Left ventricle myocardium inferior (tissue), 1 donor: Measurements from ENCODE around the gene VPS37B. TPM values are rescaled to one million over a fixed set of nuclear protein-coding genes. Genes with fewer than 3 reads are reported as not detected.
A peak's percentile ranks its signal among the peaks of the same experiment; 100 is the strongest.

Source experiments
- DNase-seq: peaks from one replicate; pipeline ENCODE4 v3.0.0-alpha.2; 2020
- H3K27ac ChIP-seq: fragments of 200-600 bp; replicated peaks from 2 replicates; pipeline ENCODE4 v1.8.0; 2021
- H3K27me3 ChIP-seq: fragments of 200-600 bp; 2 replicates; pipeline ENCODE4 v1.8.0; 2021; ENCODE audit warnings: low read depth
- H3K36me3 ChIP-seq: fragments of 200-600 bp; 2 replicates; pipeline ENCODE4 v1.8.0; 2021
- H3K4me1 ChIP-seq: fragments of 200-600 bp; 2 replicates; pipeline ENCODE4 v1.8.0; 2021
- H3K4me3 ChIP-seq: fragments of 200-600 bp; 2 replicates; pipeline ENCODE4 v1.8.0; 2021; ENCODE audit warnings: mild to moderate bottlenecking, moderate library complexity
- H3K9me3 ChIP-seq: fragments of 200-600 bp; replicated peaks from 2 replicates; pipeline ENCODE4 v1.8.0; 2021
- CTCF ChIP-seq: fragments of 200-600 bp; IDR thresholded peaks from 2 replicates; pipeline ENCODE4 v1.8.0; 2021; ENCODE audit warnings: antibody characterized with exemption, mild to moderate bottlenecking, borderline replicate concordance
- intact Hi-C: fragments of 100-400 bp; cut with micrococcal nuclease; formaldehyde crosslinking; loops from one replicate; pipeline ENCODE4 v1.11.0; 2022
- total RNA-seq: library from RNA; stranded (reverse); fragmentation: NEBNext Ultra II Directional; extraction: Animal tissue kit (Norgen Biotek cat#: 25700); gene quantifications from one replicate; pipeline ENCODE4 v1.2.1, GENCODE V29; 2021
- donor health status: DM: no; HTN: yes; CAD: no; lungs with severe emphysema.

Gene VPS37B
- total RNA-seq, 1 donor from 2014 or later: 13.3 TPM

GRCh38 chr12:122846622-122847515, 49.1 kb downstream of the VPS37B start:
- DNase-seq: no peak
- intact Hi-C loops: no loop called here
- peaks cover 75% of the 10 kb centered on the region for H3K4me1 ChIP-seq

GRCh38 chr12:122845865-122846621, 49.9 kb downstream of the VPS37B start:
- H3K36me3 ChIP-seq: no peaks in the 10 kb centered on the region
- H3K4me3 ChIP-seq: no peak overlapping the region
- peaks cover 75% of the 10 kb centered on the region for H3K4me1 ChIP-seq
- no peak for TF ChIP-seq CTCF
- no peak overlapping the region for H3K27ac ChIP-seq
- intact Hi-C loops: no loop called here
- no peaks in the 10 kb centered on the region for H3K9me3 ChIP-seq
- DNase-seq: no peak
- no peaks in the 10 kb centered on the region for H3K27me3 ChIP-seq

More at GRCh38 chr12:122846622-122847515, 49.1 kb downstream of the VPS37B start:
- no peaks in the 10 kb centered on the region for H3K9me3 ChIP-seq
- no peak for TF ChIP-seq CTCF
- no peaks in the 10 kb centered on the region for H3K27me3 ChIP-seq
- H3K27ac ChIP-seq: no peak overlapping the region
- H3K36me3 ChIP-seq: no peaks in the 10 kb centered on the region
- H3K4me3 ChIP-seq: no peak overlapping the region

- H3K27me3 ChIP-seq: no peaks in the 10 kb centered on the region
- intact Hi-C loops: no loop called here
- TF ChIP-seq CTCF: no peak
- peak overlapping the region; percentile 8 for H3K27ac ChIP-seq
- H3K4me1 ChIP-seq: peaks cover 79% of the 10 kb centered on the region
- no peak overlapping the region for H3K4me3 ChIP-seq
- DNase-seq: no peak
- no peaks in the 10 kb centered on the region for H3K36me3 ChIP-seq
- no peaks in the 10 kb centered on the region for H3K9me3 ChIP-seq
Observed at GRCh38 chr12:122845041-122845864, 50.7 kb downstream of the VPS37B start.

GRCh38 chr12:122844366-122844971, 51.5 kb downstream of the VPS37B start:
- intact Hi-C loops: no loop called here
- no peak for DNase-seq
- TF ChIP-seq CTCF: no peak
- no peaks in the 10 kb centered on the region for H3K36me3 ChIP-seq
- H3K27ac ChIP-seq: peak overlapping the region; percentile 8
- no peak overlapping the region for H3K4me3 ChIP-seq
- peaks cover 75% of the 10 kb centered on the region for H3K4me1 ChIP-seq
- H3K27me3 ChIP-seq: no peaks in the 10 kb centered on the region
- no peaks in the 10 kb centered on the region for H3K9me3 ChIP-seq

- H3K27ac ChIP-seq: peak overlapping the region; percentile 94
- H3K9me3 ChIP-seq: no peaks in the 10 kb centered on the region
- no peaks in the 10 kb centered on the region for H3K27me3 ChIP-seq
- no peak for TF ChIP-seq CTCF
- H3K36me3 ChIP-seq: no peaks in the 10 kb centered on the region
- no peak for DNase-seq
- intact Hi-C loops: no loop called here
- H3K4me1 ChIP-seq: peaks cover 65% of the 10 kb centered on the region
- H3K4me3 ChIP-seq: no peak overlapping the region
Observed at GRCh38 chr12:122843455-122843854, 52.5 kb downstream of the VPS37B start.
